GM12892 (cell line): ENCODE data around the gene SURF4.
A peak's percentile ranks its signal among the peaks of the same experiment; 100 is the strongest.

Source experiments
- POLR2A ChIP-seq: IDR thresholded peaks from 2 replicates; pipeline ENCODE4 v1.6.1; 2011; ENCODE audit warnings: low read depth, low read length, control low read depth
- POLR2AphosphoS5 ChIP-seq: IDR thresholded peaks from 2 replicates; pipeline ENCODE4 v1.6.1; 2011; ENCODE audit warnings: low read depth, low read length, control low read depth

DNA sequence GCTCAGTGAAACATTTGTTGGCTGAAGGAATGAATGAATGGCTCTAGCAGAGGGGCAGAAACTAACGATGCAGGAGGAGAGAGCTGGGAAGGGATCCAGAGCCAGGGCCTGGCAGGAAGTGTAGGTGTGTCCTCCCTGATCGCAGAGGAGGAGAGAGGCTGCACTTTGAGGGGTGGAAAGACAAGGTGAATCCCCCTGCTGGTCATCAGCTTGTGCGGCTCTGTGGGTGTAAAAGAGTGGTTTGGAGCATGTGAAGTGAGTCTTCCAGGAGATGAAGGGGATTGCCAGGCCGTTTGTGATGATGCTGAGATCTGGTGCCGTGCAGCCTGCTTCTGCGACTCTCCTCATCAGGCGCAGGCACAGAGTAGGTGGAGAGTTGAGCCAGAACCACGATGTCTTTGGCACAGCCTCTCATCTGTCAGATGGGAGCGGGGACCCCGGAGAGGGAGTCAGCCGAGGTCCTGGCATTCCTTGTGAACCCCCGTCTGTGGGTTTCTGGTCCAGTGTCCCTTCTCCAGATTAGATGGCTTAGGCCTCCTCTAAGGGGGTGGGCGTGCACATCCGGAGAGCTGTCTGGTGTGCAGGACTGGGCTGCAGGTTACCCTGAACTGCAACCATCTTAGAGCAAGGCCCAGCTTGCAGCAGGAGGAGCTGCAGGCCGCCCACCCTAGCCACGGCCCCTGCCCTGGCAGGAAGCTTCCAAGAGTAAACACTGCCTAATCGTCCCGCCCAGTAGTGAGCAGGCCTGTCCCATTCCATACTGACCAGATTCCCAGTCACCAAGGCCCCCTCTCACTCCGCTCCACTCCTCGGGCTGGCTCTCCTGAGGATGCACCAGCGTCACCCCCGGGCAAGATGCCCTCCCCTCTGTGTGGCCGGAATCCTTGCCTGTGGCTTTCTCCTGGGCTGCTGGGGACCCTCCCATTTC is 46.0 kb upstream of the SURF4 start, which contains the start of gene ADAMTS13:
- TF ChIP-seq POLR2A = peak; percentile 39; the same call in 1 of the 2 replicates
- TF ChIP-seq POLR2AphosphoS5 = peak; percentile 60; the same call in 1 of the 2 replicates
